ENCODE measurements around the gene LKAAEAR1.

The LKAAEAR1 gene

GRCh38 chr20:64065062-64065973, 18.9 kb downstream of the LKAAEAR1 start:
- no peak for DNase-seq

- DNase-seq, result no peak
These were observed 20.0 kb downstream of the LKAAEAR1 start for GRCh38 chr20:64064145-64064698.

- DNase-seq, result no peak
These were observed 20.6 kb downstream of the LKAAEAR1 start for GRCh38 chr20:64063389-64064144.

- peak; percentile 86 for DNase-seq
These were observed 21.4 kb downstream of the LKAAEAR1 start, which contains the start of gene TCEA2 for GRCh38 chr20:64062596-64063388. TCEA2 (plus strand) TSS chr20:64063198; CDS start chr20:64063313, 115 bp downstream.

- DNase-seq, result no peak
These were observed 22.0 kb downstream of the LKAAEAR1 start for GRCh38 chr20:64062276-64062595.

GRCh38 chr20:64058536-64058935, 25.7 kb downstream of the LKAAEAR1 start:
- DNase-seq, result no peak

GRCh38 chr20:64057628-64058498, 26.3 kb downstream of the LKAAEAR1 start:
- DNase-seq, result peak; percentile 71

GRCh38 chr20:64056889-64057627, 27.1 kb downstream of the LKAAEAR1 start:
- DNase-seq, result no peak

GRCh38 chr20:64056639-64056888, 27.6 kb downstream of the LKAAEAR1 start:
- no peak for DNase-seq

GRCh38 chr20:64055893-64056638, 28.1 kb downstream of the LKAAEAR1 start:
- no peak for DNase-seq

GRCh38 chr20:64055396-64055892, 28.8 kb downstream of the LKAAEAR1 start:
- DNase-seq, result no peak

GRCh38 chr20:64053841-64054661, 30.1 kb downstream of the LKAAEAR1 start:
- DNase-seq, result no peak

GRCh38 chr20:64052987-64053840, 31.0 kb downstream of the LKAAEAR1 start:
- no peak for DNase-seq

- DNase-seq, result no peak
These were observed 31.9 kb downstream of the LKAAEAR1 start for GRCh38 chr20:64052326-64052722.

GRCh38 chr20:64051561-64052325, 32.5 kb downstream of the LKAAEAR1 start:
- no peak for DNase-seq

GRCh38 chr20:64051033-64051452, 33.2 kb downstream of the LKAAEAR1 start:
- no peak for DNase-seq

GRCh38 chr20:64050261-64051032, 33.8 kb downstream of the LKAAEAR1 start:
- no peak for DNase-seq
